ENCODE data around the gene TMEM140. TPM values are rescaled to one million over a fixed set of nuclear protein-coding genes. Genes with fewer than 3 reads are reported as not detected.

Gene TMEM140
- total and polyA plus RNA-seq, 2 of the 13 experiments (the other 11 are each of a cell fraction or from before 2014, with no cell fraction given): 9.2 to 21.7 TPM

DNA sequence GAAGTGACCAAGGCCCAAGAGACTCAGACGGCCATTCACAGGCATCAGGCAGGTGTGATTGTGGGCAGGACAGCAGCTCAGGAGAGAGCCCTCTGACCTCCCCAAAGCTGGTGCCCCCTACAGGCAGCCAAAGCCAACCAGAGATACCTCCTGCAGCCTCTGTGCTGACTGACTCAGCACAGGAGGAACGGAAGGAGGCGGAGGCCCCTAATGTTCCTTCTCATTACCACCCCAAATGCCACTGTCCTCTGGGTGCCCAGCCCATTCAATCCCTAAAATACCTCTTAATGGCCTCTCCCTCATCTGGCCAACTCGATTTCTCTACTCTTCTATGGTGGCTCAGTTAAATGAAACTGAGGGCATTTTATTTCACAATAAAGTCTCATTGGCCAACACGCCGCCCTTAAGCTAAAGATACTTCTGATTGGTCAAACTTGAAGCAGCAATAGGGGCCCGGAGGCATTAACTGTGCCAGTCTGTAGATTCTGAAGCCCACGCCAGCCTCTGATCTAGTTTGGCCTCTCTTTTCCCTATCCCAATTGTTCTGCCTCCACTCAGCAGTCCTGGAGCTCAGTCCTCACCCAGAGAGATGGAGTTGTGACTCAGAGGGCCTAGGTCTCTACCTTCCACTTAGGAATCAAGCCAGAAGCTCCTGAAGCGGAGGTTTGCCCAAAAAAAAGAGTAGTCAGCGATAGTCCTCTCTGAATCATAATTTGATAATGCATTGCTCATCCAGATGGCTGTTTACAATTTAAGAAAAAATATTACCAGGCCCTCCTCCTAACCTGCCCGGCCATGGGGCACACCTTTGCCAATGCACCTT lies 21.5 kb downstream of the TMEM140 start (continued):
- no peak for TF ChIP-seq ZHX2 (IDR thresholded peaks at IDR 0.05; ENCODE audit: low read depth)
- TF ChIP-seq ZHX2 (CRISPR knock-in tag; IDR thresholded peaks at IDR 0.05; ENCODE audit: borderline replicate concordance): no peak
- TF ChIP-seq ETV5 (CRISPR knock-in tag; IDR thresholded peaks at IDR 0.05; ENCODE audit: borderline replicate concordance): peak; percentile 23; the same call in 1 of the 2 replicates
- peak; percentile 5; the same call in 1 of the 2 replicates for TF ChIP-seq ZSCAN31 (CRISPR knock-in tag; IDR thresholded peaks at IDR 0.05; ENCODE audit: low read depth)
- no peak for TF ChIP-seq SPEN (CRISPR knock-in tag; IDR thresholded peaks at IDR 0.05; ENCODE audit: low read depth)
- no peak for TF ChIP-seq YY1 (IDR thresholded peaks at IDR 0.05; ENCODE audit: insufficient read depth, insufficient replicate concordance, low read depth, low read length)
- no peak for TF ChIP-seq SIN3B (IDR thresholded peaks at IDR 0.05; ENCODE audit: low read length)
- no peak for TF ChIP-seq PAX8 (CRISPR knock-in tag; IDR thresholded peaks at IDR 0.05; ENCODE audit: borderline replicate concordance)
- TF ChIP-seq, protein P1, sequence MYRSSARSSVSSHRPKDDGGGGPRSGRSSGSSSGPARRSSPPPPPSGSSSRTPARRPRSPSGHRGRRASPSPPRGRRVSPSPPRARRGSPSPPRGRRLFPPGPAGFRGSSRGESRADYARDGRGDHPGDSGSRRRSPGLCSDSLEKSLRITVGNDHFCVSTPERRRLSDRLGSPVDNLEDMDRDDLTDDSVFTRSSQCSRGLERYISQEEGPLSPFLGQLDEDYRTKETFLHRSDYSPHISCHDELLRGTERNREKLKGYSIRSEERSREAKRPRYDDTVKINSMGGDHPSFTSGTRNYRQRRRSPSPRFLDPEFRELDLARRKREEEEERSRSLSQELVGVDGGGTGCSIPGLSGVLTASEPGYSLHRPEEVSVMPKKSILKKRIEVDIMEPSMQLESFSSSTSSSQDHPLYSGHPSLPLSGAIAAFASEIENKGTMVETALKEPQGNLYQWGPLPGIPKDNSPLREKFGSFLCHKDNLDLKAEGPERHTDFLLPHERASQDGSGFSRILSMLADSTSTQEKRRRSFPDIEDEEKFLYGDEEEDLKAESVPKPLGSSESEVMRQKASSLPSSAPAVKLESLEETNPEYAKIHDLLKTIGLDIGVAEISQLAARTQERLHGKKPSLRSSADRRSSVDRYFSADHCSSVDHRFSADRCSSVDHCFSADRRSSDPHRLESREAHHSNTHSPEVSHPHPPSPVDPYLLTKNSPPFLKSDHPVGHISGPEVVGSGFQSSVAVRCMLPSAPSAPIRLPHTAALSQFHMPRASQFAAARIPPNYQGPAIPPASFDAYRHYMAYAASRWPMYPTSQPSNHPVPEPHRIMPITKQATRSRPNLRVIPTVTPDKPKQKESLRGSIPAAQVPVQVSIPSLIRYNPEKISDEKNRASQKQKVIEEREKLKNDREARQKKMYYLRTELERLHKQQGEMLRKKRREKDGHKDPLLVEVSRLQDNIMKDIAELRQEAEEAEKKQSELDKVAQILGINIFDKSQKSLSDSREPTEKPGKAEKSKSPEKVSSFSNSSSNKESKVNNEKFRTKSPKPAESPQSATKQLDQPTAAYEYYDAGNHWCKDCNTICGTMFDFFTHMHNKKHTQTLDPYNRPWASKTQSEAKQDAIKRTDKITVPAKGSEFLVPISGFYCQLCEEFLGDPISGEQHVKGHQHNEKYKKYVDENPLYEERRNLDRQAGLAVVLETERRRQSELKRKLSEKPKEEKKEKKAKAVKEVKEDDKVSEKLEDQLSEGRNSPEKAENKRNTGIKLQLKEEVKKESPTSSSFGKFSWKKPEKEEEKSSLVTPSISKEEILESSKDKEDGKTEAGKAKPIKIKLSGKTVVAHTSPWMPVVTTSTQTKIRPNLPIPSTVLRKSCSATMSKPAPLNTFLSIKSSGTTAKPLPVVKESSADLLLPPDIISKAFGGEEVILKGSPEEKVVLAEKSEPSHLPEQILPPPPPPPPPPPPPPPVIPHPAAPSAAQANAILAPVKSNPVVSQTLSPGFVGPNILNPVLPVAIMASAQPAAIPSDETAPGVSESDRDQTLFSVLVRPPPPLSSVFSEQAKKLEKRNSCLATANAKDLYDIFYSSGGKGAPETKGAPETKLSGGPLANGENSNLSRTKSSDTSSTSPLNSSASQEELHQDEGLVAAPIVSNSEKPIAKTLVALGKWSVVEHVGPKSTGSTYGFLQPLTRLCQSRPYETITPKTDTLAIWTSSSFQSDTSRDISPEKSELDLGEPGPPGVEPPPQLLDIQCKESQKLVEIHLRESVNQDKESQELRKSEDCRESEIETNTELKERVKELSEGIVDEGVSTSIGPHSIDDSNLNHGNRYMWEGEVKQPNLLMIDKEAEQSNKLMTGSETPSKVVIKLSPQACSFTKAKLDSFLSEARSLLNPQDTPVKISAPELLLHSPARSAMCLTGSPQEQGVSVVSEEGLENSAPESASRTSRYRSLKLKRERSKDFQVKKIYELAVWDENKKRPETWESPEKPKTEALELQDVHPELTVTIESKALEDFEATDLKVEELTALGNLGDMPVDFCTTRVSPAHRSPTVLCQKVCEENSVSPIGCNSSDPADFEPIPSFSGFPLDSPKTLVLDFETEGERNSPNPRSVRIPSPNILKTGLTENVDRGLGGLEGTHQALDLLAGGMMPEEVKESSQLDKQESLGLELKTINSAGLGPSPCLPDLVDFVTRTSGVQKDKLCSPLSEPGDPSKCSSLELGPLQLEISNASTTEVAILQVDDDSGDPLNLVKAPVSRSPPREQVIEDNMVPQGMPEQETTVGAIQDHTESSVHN (CRISPR knock-in tag; IDR thresholded peaks at IDR 0.05): no peak
- TF ChIP-seq KLF12 (CRISPR knock-in tag; IDR thresholded peaks at IDR 0.05; ENCODE audit: borderline replicate concordance): no peak
- TF ChIP-seq ZBTB20 (CRISPR knock-in tag; IDR thresholded peaks at IDR 0.05; ENCODE audit: borderline replicate concordance, low read depth): no peak
- TF ChIP-seq CREM (IDR thresholded peaks at IDR 0.05): no peak
- no peak for TF ChIP-seq CREM (CRISPR knock-in tag; IDR thresholded peaks at IDR 0.05)
